ENCODE data around the gene KRTAP6-3.

KRTAP6-3 gene

GRCh38 chr21:30628109-30628508 lies 35.9 kb downstream of the KRTAP6-3 start:
- DNase-seq, result no peak

DNA sequence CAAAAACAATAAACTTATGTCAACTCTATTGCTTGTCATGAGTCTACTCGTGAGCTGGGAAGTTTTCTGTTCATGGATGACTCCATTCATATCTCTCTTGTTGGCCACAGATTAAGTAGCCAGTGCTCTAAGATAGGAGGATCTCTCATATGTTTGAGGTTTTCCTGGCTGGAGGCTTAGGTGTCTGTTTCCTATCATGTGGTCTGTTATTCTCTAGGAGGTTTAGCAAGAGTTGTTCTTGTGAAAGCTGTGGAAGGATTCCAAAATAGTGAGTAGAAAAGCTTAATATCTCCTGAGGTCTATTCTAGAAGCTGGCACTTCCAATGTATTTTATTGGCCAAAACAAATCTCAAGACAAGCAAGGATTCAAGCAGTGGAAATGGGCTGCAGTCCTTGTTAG lies 37.0 kb downstream of the KRTAP6-3 start:
- no peak for DNase-seq

- no peak for DNase-seq
Measured at GRCh38 chr21:30634906-30635305, 42.7 kb downstream of the KRTAP6-3 start, which contains the start of gene KRTAP20-2. KRTAP20-2 (plus strand) TSS chr21:30635206; CDS start chr21:30635264, 58 bp downstream.

DNA sequence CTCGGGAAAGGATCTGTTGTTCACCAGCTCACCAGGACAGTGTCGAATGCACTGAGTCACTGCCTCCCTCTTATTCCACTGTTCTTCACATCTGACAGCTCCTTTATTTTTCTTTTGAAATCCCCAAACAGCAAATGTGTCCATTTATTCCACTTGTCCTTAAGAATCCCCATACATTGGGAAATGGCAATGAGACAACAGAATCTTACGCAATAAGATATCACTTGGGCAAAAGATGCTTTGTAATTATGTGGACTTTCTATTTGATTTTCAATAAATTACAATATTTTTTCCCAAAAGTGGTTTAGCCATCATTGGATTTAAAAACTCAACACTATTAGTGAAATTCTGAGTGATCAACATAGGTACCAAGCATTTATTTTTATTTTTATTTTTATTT lies 46.4 kb downstream of the KRTAP6-3 start:
- no peak for DNase-seq

DNA sequence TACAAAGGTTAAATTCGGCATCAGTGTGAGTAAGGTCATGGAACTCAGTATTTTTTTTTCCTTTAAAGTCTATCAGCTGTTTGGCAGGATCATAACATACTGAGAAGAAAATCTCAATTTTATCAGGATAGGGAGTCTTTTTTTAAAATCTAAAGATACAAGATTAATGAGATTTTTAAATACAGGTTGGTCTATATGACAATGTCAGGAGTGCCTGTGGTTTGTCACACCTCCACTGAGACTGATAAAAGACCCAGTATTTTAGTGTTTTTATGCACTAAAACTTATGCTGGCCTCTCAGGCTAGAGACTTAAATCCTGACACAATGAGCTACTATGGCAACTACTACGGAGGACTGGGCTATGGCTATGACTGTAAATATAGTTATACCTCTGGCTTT lies 50.3 kb downstream of the KRTAP6-3 start, which contains the start of gene KRTAP20-3:
Gene KRTAP20-3 (plus strand): TSS at position 301 of the 400 bp plus-strand sequence.
- no peak for DNase-seq
